Neuronal stem cell (in vitro differentiated cells): ENCODE data around the gene ST6GALNAC5.

Experiments
- DNase-seq: peaks from one replicate; pipeline ENCODE4 v3.0.0-alpha.2; 2013; ENCODE audit warnings: low spot score
- H2AFZ ChIP-seq: one replicate; pipeline ENCODE4 v1.6.1; 2013; ENCODE audit warnings: mild to moderate bottlenecking, low read length, inconsistent platforms
- H2AK5ac ChIP-seq: 2 replicates; pipeline ENCODE4 v1.6.1; 2013; ENCODE audit warnings: low read depth, mild to moderate bottlenecking, inconsistent platforms, low read length, moderate library complexity, mixed read lengths
- H2BK120ac ChIP-seq: 2 replicates; pipeline ENCODE4 v1.6.1; 2013; ENCODE audit warnings: low read depth, mild to moderate bottlenecking, inconsistent platforms, low read length, moderate library complexity, mixed read lengths
- H2BK12ac ChIP-seq: one replicate; pipeline ENCODE4 v1.6.1; 2013; ENCODE audit warnings: low read length, inconsistent platforms
- H2BK15ac ChIP-seq: 2 replicates; pipeline ENCODE4 v1.6.1; 2013; ENCODE audit warnings: mild to moderate bottlenecking, low read length, inconsistent platforms, mixed read lengths
- H2BK5ac ChIP-seq: one replicate; pipeline ENCODE4 v1.6.1; 2013; ENCODE audit warnings: inconsistent platforms, mild to moderate bottlenecking, low read length, moderate library complexity
- H3K14ac ChIP-seq: one replicate; pipeline ENCODE4 v1.6.1; 2013; ENCODE audit warnings: low read length, inconsistent platforms
- H3K18ac ChIP-seq: 2 replicates; pipeline ENCODE4 v1.6.1; 2013; ENCODE audit warnings: low read length, inconsistent platforms
- H3K23ac ChIP-seq: 2 replicates; pipeline ENCODE4 v1.6.1; 2013; ENCODE audit warnings: low read depth, mild to moderate bottlenecking, mixed read lengths, low read length, inconsistent platforms; ENCODE audit not compliant: poor library complexity
- H3K27ac ChIP-seq: replicated peaks from 3 replicates; pipeline ENCODE4 v1.5.1; 2013; ENCODE audit warnings: low read length, inconsistent platforms
- H3K27me3 ChIP-seq, 3 experiments: 2 replicates each; pipeline ENCODE4 v1.6.1; 2013; ENCODE audit warnings: low read length in 3 of 3, mild to moderate bottlenecking in 2 of 3, inconsistent platforms in 1 of 3, low read depth in 1 of 3, mixed read lengths in 1 of 3, moderate library complexity in 1 of 3; ENCODE audit not compliant: control insufficient read depth in 3 of 3, insufficient read depth in 3 of 3
- H3K36me3 ChIP-seq, 2 donors: replicated peaks in 1 of 2; 2 replicates each; pipeline ENCODE4 v1.6.1; 2013; ENCODE audit warnings: low read length in 2 of 2; ENCODE audit not compliant: control insufficient read depth in 2 of 2, insufficient read depth in 2 of 2
- H3K4ac ChIP-seq: 2 replicates; pipeline ENCODE4 v1.6.1; 2013; ENCODE audit warnings: inconsistent platforms, mild to moderate bottlenecking, low read length, moderate library complexity
- H3K4me1 ChIP-seq, 2 donors: 1 replicate in 1 of 2; 2 replicates in 1 of 2; pipeline ENCODE4 v1.6.1; 2013; ENCODE audit warnings: low read length in 2 of 2, low read depth in 1 of 2; ENCODE audit not compliant: control insufficient read depth in 2 of 2, insufficient read depth in 1 of 2
- H3K4me2 ChIP-seq: one replicate; pipeline ENCODE4 v1.6.1; 2013; ENCODE audit warnings: mild to moderate bottlenecking, low read length, inconsistent platforms; ENCODE audit not compliant: insufficient read depth, poor library complexity, severe bottlenecking
- H3K4me3 ChIP-seq, 2 donors: 2 replicates each; pipeline ENCODE4 v1.5.1; 2013; ENCODE audit warnings: low read length in 2 of 2, mild to moderate bottlenecking in 2 of 2, inconsistent platforms in 1 of 2, moderate library complexity in 1 of 2
- H3K79me1 ChIP-seq: one replicate; pipeline ENCODE4 v1.6.1; 2013; ENCODE audit warnings: low read depth, mild to moderate bottlenecking, inconsistent platforms, low read length, moderate library complexity
- H3K9ac ChIP-seq: one replicate; pipeline ENCODE4 v1.6.1; 2013; ENCODE audit warnings: mild to moderate bottlenecking, low read depth, low read length, inconsistent platforms; ENCODE audit not compliant: poor library complexity
- H3K9me3 ChIP-seq, 2 donors: replicated peaks in 1 of 2; 2 replicates each; pipeline versions ENCODE3 to v1.6.1; 2013; ENCODE audit warnings: low read length in 2 of 2, mild to moderate bottlenecking in 2 of 2, inconsistent platforms in 1 of 2, low read depth in 1 of 2, mixed read lengths in 1 of 2, moderate library complexity in 1 of 2; ENCODE audit not compliant: control insufficient read depth in 2 of 2, insufficient read depth in 1 of 2
- H4K8ac ChIP-seq: one replicate; pipeline ENCODE4 v1.6.1; 2013; ENCODE audit warnings: low read depth, mild to moderate bottlenecking, inconsistent platforms, low read length, moderate library complexity
- H4K91ac ChIP-seq: one replicate; pipeline ENCODE4 v1.6.1; 2013; ENCODE audit warnings: low read length, low read depth, mild to moderate bottlenecking, inconsistent platforms; ENCODE audit not compliant: poor library complexity
- WGBS, 2 donors: extraction: QIAGEN DNeasy Blood & Tissue Kit; methylation state at CpG; one replicate each; pipeline ENCODE4 v1.1.7; 2013; ENCODE audit warnings: missing lambda C conversion rate in 2 of 2, mixed read lengths in 1 of 2; ENCODE audit not compliant: insufficient read length in 2 of 2, insufficient replicate concordance in 1 of 2; ENCODE audit errors: extremely low coverage in 2 of 2; 5-methylcytosine and 5-hydroxymethylcytosine counted together

The ST6GALNAC5 gene

DNA sequence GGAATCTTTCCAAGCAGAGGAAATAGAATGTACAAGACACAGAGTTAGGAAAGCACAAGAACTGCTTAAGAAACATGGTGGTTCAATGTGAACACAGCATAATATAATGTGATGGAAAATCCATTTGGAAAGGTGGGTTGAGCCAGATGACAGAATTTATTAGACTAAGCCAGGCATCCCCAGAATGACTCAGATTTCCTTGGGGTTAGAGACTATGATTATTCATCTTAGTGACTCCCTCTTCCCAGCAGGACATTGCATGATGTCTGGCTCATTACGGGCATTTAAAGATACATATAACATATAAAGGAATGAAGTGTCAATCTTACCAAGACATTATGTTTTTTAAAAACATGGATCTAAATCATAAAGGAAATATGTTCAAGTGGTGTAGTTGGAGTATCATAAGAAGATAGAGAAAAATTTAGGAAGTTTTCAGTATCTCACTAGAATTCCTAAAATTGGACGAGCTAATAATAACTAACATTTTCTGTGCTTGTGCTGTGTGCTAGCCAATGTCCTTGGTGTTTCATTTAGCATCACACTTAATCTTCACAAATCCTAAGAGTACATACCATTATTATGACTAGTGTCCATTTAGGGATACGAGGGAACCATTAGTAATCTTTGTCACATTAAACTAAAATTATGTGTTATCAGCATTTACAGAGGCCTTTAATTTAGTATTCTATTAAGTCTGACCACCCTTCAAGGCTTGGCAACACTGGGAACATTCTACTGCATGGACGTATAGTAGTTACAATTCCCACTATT is 41.0 kb upstream of the ST6GALNAC5 start:
- no peak overlapping the region for H4K8ac ChIP-seq
- H2BK5ac ChIP-seq = no peak overlapping the region
- no peaks in the 10 kb centered on the region for H3K9me3 ChIP-seq
- no peak overlapping the region for H2AFZ ChIP-seq
- no peaks in the 10 kb centered on the region for H3K27me3 ChIP-seq
- no peak overlapping the region for H3K27ac ChIP-seq
- no peak overlapping the region for H2BK120ac ChIP-seq
- H4K91ac ChIP-seq = no peak overlapping the region
- no CpG with 5 or more reads among the region's 4 CpGs for WGBS, 2 donors
- no peak overlapping the region for H3K14ac ChIP-seq
- H2BK12ac ChIP-seq = no peak overlapping the region
- no peak overlapping the region for H3K4ac ChIP-seq
- no peak overlapping the region for H2AK5ac ChIP-seq
- H3K4me3 ChIP-seq = no peak overlapping the region
- no peak overlapping the region for H3K4me2 ChIP-seq
- no peaks in the 10 kb centered on the region for H3K36me3 ChIP-seq
- no peak overlapping the region for H3K9ac ChIP-seq
- H3K18ac ChIP-seq = no peak overlapping the region
- H3K4me1 ChIP-seq = peaks cover 0 to 2% of the 10 kb centered on the region in 2 donors
- H2BK15ac ChIP-seq = no peak overlapping the region
- DNase-seq = no peak
- no peak overlapping the region for H3K23ac ChIP-seq
- no peaks in the 10 kb centered on the region for H3K79me1 ChIP-seq

DNA sequence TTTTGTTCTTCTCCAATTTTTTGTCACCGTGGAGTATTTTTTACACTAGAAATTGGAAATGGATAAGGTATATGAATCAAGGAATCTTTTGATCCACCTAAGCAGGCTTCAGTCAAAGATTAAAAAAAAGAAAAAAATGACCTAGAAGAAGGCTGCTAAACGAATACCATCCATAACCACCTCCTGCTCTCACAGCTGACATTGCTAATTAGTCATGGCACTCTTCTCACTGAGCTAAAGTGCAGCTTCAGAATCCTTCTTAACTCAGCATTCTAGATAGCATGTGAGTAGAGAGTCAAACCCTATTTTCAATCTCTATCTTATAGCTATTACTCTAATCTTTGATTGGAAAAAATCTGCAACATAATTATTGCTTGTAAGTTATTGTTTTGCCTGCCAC is 40.2 kb upstream of the ST6GALNAC5 start:
- no peak overlapping the region for H4K91ac ChIP-seq
- H2BK120ac ChIP-seq = no peak overlapping the region
- H3K27ac ChIP-seq = no peak overlapping the region
- no peak overlapping the region for H3K23ac ChIP-seq
- no peaks in the 10 kb centered on the region for H3K79me1 ChIP-seq
- no peak overlapping the region for H3K18ac ChIP-seq
- H3K14ac ChIP-seq = no peak overlapping the region
- DNase-seq = no peak
- no peaks in the 10 kb centered on the region for H3K36me3 ChIP-seq
- no peak overlapping the region for H3K4ac ChIP-seq
- H3K9ac ChIP-seq = no peak overlapping the region
- H3K4me1 ChIP-seq = peaks cover 0 to 2% of the 10 kb centered on the region in 2 donors
- no peak overlapping the region for H2AK5ac ChIP-seq
- no peak overlapping the region for H3K4me3 ChIP-seq
- H3K27me3 ChIP-seq = no peaks in the 10 kb centered on the region
- no peak overlapping the region for H4K8ac ChIP-seq
- H3K9me3 ChIP-seq = no peaks in the 10 kb centered on the region
- no peak overlapping the region for H3K4me2 ChIP-seq
- H2BK12ac ChIP-seq = no peak overlapping the region
- no peak overlapping the region for H2AFZ ChIP-seq
- WGBS, 2 donors = no CpG with 5 or more reads among the region's 2 CpGs
- no peak overlapping the region for H2BK5ac ChIP-seq
- H2BK15ac ChIP-seq = no peak overlapping the region

DNA sequence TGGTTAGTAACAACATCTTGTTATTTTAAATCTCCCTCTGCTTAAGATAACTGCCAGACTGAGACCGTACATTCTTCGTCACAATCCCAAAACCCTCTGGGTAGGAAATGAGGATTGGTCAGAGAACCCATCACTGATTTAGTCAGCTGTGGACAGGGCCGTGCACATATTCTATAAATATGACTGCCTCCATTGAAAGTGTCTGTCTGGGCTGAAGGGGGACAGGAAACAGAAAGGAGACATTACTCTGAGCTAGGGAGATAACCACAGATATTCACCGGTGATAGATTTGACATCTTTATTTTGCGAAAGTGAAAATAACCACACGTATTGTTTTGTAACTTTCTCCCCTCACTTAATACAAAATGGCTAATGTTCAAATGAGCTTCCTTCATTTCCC is 36.9 kb upstream of the ST6GALNAC5 start:
- no peak overlapping the region for H4K8ac ChIP-seq
- no peak overlapping the region for H3K9ac ChIP-seq
- peaks cover 0 to 2% of the 10 kb centered on the region in 2 donors for H3K4me1 ChIP-seq
- no peak overlapping the region for H3K4me2 ChIP-seq
- H4K91ac ChIP-seq = no peak overlapping the region
- no peak overlapping the region for H3K27ac ChIP-seq
- no peak overlapping the region for H3K23ac ChIP-seq
- no CpG with 5 or more reads among the region's 6 CpGs for WGBS, 2 donors
- H3K18ac ChIP-seq = no peak overlapping the region
- H2BK5ac ChIP-seq = no peak overlapping the region
- H2BK15ac ChIP-seq = no peak overlapping the region
- H3K27me3 ChIP-seq = no peaks in the 10 kb centered on the region
- H2BK12ac ChIP-seq = no peak overlapping the region
- peak overlapping the region; percentile 60 for H2AFZ ChIP-seq
- H2AK5ac ChIP-seq = no peak overlapping the region
- no peaks in the 10 kb centered on the region for H3K36me3 ChIP-seq
- no peak overlapping the region for H3K4me3 ChIP-seq
- DNase-seq = no peak
- no peaks in the 10 kb centered on the region for H3K79me1 ChIP-seq
- no peak overlapping the region for H3K14ac ChIP-seq
- no peaks in the 10 kb centered on the region for H3K9me3 ChIP-seq
- H3K4ac ChIP-seq = no peak overlapping the region
- no peak overlapping the region for H2BK120ac ChIP-seq

DNA sequence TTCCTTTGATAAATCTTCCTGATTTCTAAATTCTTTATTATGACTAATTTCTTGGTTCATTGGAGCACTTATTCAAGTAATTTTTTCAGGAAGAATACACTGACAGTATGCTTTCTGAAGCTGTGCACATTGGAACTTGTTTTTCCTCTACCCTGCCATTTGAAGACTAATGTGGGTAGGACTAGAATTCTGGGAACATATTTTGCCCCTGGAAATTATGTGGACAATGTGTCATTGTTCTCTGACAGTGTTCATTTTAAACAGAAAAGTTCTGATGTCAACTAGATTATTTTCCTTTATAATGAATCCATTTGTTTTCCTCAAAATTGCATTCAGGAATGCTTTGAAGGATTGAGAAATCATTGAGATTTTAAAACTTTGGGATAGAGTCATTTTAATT is 34.8 kb upstream of the ST6GALNAC5 start:
- H2BK5ac ChIP-seq = no peak overlapping the region
- H3K9me3 ChIP-seq = no peaks in the 10 kb centered on the region
- H2BK120ac ChIP-seq = no peak overlapping the region
- H2AK5ac ChIP-seq = no peak overlapping the region
- H3K4me2 ChIP-seq = no peak overlapping the region
- no peaks in the 10 kb centered on the region for H3K79me1 ChIP-seq
- no peak overlapping the region for H4K8ac ChIP-seq
- H3K23ac ChIP-seq = no peak overlapping the region
- H3K4ac ChIP-seq = no peak overlapping the region
- DNase-seq = no peak
- H3K27ac ChIP-seq = no peak overlapping the region
- no peaks in the 10 kb centered on the region for H3K36me3 ChIP-seq
- no peak overlapping the region for H2AFZ ChIP-seq
- no peak overlapping the region for H3K4me3 ChIP-seq
- peaks cover 0 to 2% of the 10 kb centered on the region in 2 donors for H3K4me1 ChIP-seq
- H4K91ac ChIP-seq = no peak overlapping the region
- H3K18ac ChIP-seq = no peak overlapping the region
- H3K9ac ChIP-seq = no peak overlapping the region
- no peak overlapping the region for H2BK12ac ChIP-seq
- H3K14ac ChIP-seq = no peak overlapping the region
- no peak overlapping the region for H2BK15ac ChIP-seq
- no peaks in the 10 kb centered on the region for H3K27me3 ChIP-seq
